Transverse colon (tissue), 4 donors: ENCODE data around the gene CSNK1E. TPM values are rescaled to one million over a fixed set of nuclear protein-coding genes. Genes with fewer than 3 reads are reported as not detected.

ENCODE experiments used
- DNase-seq: peaks from one replicate; pipeline ENCODE4 v3.0.0-alpha.2; 2019
- H3K27ac ChIP-seq, 4 donors: fragments of 200-600 bp; sonication (generic); 2 replicates each; pipeline ENCODE4 v1.5.1; 2016 to 2018; ENCODE audit warnings: inconsistent platforms in 4 of 4
- H3K27me3 ChIP-seq: fragments of 200-600 bp; sonication (generic); 2 replicates; pipeline ENCODE4 v1.5.1; 2017; ENCODE audit warnings: inconsistent platforms
- H3K36me3 ChIP-seq, 4 donors: fragments of 200-600 bp; sonication (generic); 2 replicates each; pipeline ENCODE4 v1.5.1; 2017 to 2019; ENCODE audit warnings: inconsistent platforms in 4 of 4
- H3K4me1 ChIP-seq, 4 donors: fragments of 200-600 bp; sonication (generic); 2 replicates each; pipeline ENCODE4 v1.5.1; 2017 to 2020; ENCODE audit warnings: inconsistent platforms in 4 of 4
- H3K4me3 ChIP-seq, 4 donors: fragments of 200-600 bp; sonication (generic); 1 replicate in 1 of 4; 2 replicates in 3 of 4; pipeline versions ENCODE4 v1.5.1 to v1.6.1; 2017 to 2019; ENCODE audit warnings: inconsistent platforms in 4 of 4
- H3K9me3 ChIP-seq, 2 donors: fragments of 200-600 bp; sonication (generic); 2 replicates each; pipeline ENCODE4 v1.5.1; 2017 to 2019; ENCODE audit warnings: inconsistent platforms in 2 of 2
- CTCF ChIP-seq, 5 experiments: fragments of 200-600 bp in 3 of 5; fragments of 450-650 bp in 2 of 5; sonication (generic) in 3 of 5; IDR thresholded peaks; 1 replicate in 2 of 5; 2 replicates in 3 of 5; pipeline ENCODE4 v1.5.1; 2016 to 2017; ENCODE audit warnings: antibody characterized with exemption in 5 of 5, inconsistent platforms in 3 of 5, mild to moderate bottlenecking in 2 of 5, moderate library complexity in 1 of 5
- EP300 ChIP-seq: sonication (generic); formaldehyde crosslinking; IDR thresholded peaks from one replicate; pipeline ENCODE4 v1.6.1; 2017; ENCODE audit warnings: antibody characterized with exemption, low read depth
- POLR2A ChIP-seq: fragments of 450-650 bp; IDR thresholded peaks from one replicate; pipeline ENCODE4 v1.6.1; 2016; ENCODE audit warnings: antibody characterized with exemption, mild to moderate bottlenecking, moderate library complexity
- POLR2AphosphoS5 ChIP-seq, 3 donors: sonication (generic); formaldehyde crosslinking; IDR thresholded peaks; one replicate each; pipeline ENCODE4 v1.6.1; 2016; ENCODE audit warnings: antibody characterized with exemption in 3 of 3
- WGBS, 2 donors: methylation state at CpG; one replicate each; pipeline ENCODE4 v1.1.5; 2018; ENCODE audit warnings: low coverage in 1 of 2; 5-methylcytosine and 5-hydroxymethylcytosine counted together
- in situ Hi-C, 4 donors: fragments of 200-750 bp; cut with MboI; loops; one replicate each; pipeline versions ENCODE4 v1.15.0 to v1.15.1; 2017; ENCODE audit warnings: low sequenced_read_pairs in 3 of 4, low pct_ligation_motif_present in 1 of 4, low pct_unique_long_range_greater_than_20kb in 1 of 4
- intact Hi-C: fragments of 100-400 bp; cut with DNase I; formaldehyde crosslinking; loops from one replicate; pipeline ENCODE4 v1.15.1; 2023; ENCODE audit warnings: low total_unique reads
- total RNA-seq, 4 donors: library from RNA; depleted of rRNA; stranded (reverse); fragments of >200 nt; gene quantifications; one replicate each; pipeline ENCODE4 v1.1.0, GENCODE V29; 2016

Gene CSNK1E
- total RNA-seq, 4 donors from 2014 or later = 47.9 to 179 (median 106) TPM

GRCh38 chr22:38316364-38317121, 690 bp downstream of the CSNK1E start:
- Histone ChIP-seq H3K9me3 (no peaks in the 10 kb centered on the region), H3K4me3 (peak overlapping the region; percentile 64 to 92 (median 78)), H3K27me3 (no peaks in the 10 kb centered on the region), H3K4me1 (peaks cover 36 to 63% (median 49%) of the 10 kb centered on the region in 4 donors), H3K27ac (peak overlapping the region; percentile 96 to 99 (median 98)), H3K36me3 (no peaks in the 10 kb centered on the region)
- in situ Hi-C loops = loop anchor here in 1 of 4 donors (25.0 kb wide), 1 partner anchor 96 kb away; no protein-coding TSS in a partner anchor
- WGBS, 2 donors = 0 to 3% methylated on average over 5 to 17 of the region's 52 CpGs
- DNase-seq = peak; percentile 68
- TF ChIP-seq CTCF (IDR thresholded peaks at IDR 0.05) (no peak), POLR2A (peak; percentile 49), POLR2AphosphoS5 (IDR thresholded peaks at IDR 0.05) (peak; percentile 5 to 54 (median 8)), EP300 (no peak)
- intact Hi-C loops = loop anchor here (2.0 to 5.0 kb wide), 2 partner anchors 54 to 114 kb away; no protein-coding TSS in a partner anchor

- Histone ChIP-seq H3K4me3 (peak overlapping the region; percentile 64 to 92 (median 78)), H3K4me1 (peaks cover 43 to 69% (median 55%) of the 10 kb centered on the region in 4 donors), H3K9me3 (no peaks in the 10 kb centered on the region), H3K27ac (peak overlapping the region; percentile 96 to 99 (median 98)), H3K27me3 (no peaks in the 10 kb centered on the region), H3K36me3 (no peaks in the 10 kb centered on the region)
- in situ Hi-C loops (loop anchor here in 1 of 4 donors (25.0 kb wide), 1 partner anchor 96 kb away; no protein-coding TSS in a partner anchor), intact Hi-C loops (loop anchor here (2.0 to 5.0 kb wide), 2 partner anchors 54 to 113 kb away; no protein-coding TSS in a partner anchor)
- 0 to 7% methylated on average over 3 to 12 of the region's 12 CpGs for WGBS, 2 donors
- DNase-seq = no peak
- no peak for TF ChIP-seq POLR2A
- TF ChIP-seq POLR2AphosphoS5 (IDR thresholded peaks at IDR 0.05) = no peak
- no peak for TF ChIP-seq CTCF (IDR thresholded peaks at IDR 0.05)
- no peak for TF ChIP-seq EP300
Measured at GRCh38 chr22:38315823-38316363, 1.3 kb downstream of the CSNK1E start.

GRCh38 chr22:38314933-38315822, 2.1 kb downstream of the CSNK1E start:
- 18 to 40% methylated on average over 1 to 16 of the region's 21 CpGs for WGBS, 2 donors
- peaks cover 50 to 77% (median 62%) of the 10 kb centered on the region in 4 donors for H3K4me1 ChIP-seq
- intact Hi-C loops (loop anchor here (5.0 kb wide), 1 partner anchor 53 kb away; no protein-coding TSS in a partner anchor), in situ Hi-C loops (loop anchor here in 1 of 4 donors (25.0 kb wide), 1 partner anchor 97 kb away; no protein-coding TSS in a partner anchor)
- H3K27ac ChIP-seq = peak overlapping the region; percentile 96 to 99 (median 98)
- H3K4me3 ChIP-seq = peak overlapping the region; percentile 64 to 92 (median 78)
- no peaks in the 10 kb centered on the region for H3K36me3 ChIP-seq
- TF ChIP-seq EP300 (no peak), CTCF (IDR thresholded peaks at IDR 0.05) (no peak), POLR2AphosphoS5 (IDR thresholded peaks at IDR 0.05) (no peak), POLR2A (no peak)
- H3K27me3 ChIP-seq = no peaks in the 10 kb centered on the region
- no peaks in the 10 kb centered on the region for H3K9me3 ChIP-seq
- DNase-seq = peak; percentile 41
